IMR-90 (cell line): ENCODE results near the gene HOXC12. TPM values are rescaled to one million over a fixed set of nuclear protein-coding genes. Genes with fewer than 3 reads are reported as not detected.
A peak's percentile ranks its signal among the peaks of the same experiment; 100 is the strongest.

Source experiments
- ATAC-seq: fragments of 200-7000 bp; cut with Tn5 transposase; 2 replicates; pipeline ENCODE4 v1.9.1; 2020; ENCODE audit warnings: low read depth, mild to moderate bottlenecking, moderate library complexity
- BruUV-seq: library from RNA; stranded (reverse); fragments of 400-500 nt; replicated peaks from 2 replicates; lab custom pipeline; 2021; lab: Mats Ljungman, UMichigan
- CTCF ChIA-PET: fragments of 300-600 bp; formaldehyde crosslinking; extraction: SDS; loops from one replicate; lab custom pipeline; 2021; ENCODE audit warnings: antibody characterized with exemption; lab: Yijun Ruan, JAX
- POLR2A ChIA-PET: fragments of 300-600 bp; sonication (Branson Sonifier 250); formaldehyde crosslinking; loops from one replicate; lab custom pipeline; 2022; ENCODE audit warnings: antibody characterized with exemption; ENCODE audit not compliant: unreplicated experiment; lab: Charles Lee
- DNase-seq: peaks from one replicate; pipeline ENCODE4 v3.0.0; 2013
- H2AFZ ChIP-seq: replicated peaks from 2 replicates; pipeline ENCODE3; 2013; ENCODE audit warnings: low read length, mild to moderate bottlenecking; ENCODE audit not compliant: poor library complexity
- H2AK5ac ChIP-seq: 2 replicates; pipeline ENCODE4 v1.6.1; 2013; ENCODE audit warnings: low read depth, low read length, inconsistent platforms
- H2AK9ac ChIP-seq: replicated peaks from 2 replicates; pipeline ENCODE3; 2013; ENCODE audit warnings: mild to moderate bottlenecking, low read depth, low read length, moderate library complexity; ENCODE audit not compliant: poor library complexity
- H2BK120ac ChIP-seq: 2 replicates; pipeline ENCODE4 v1.6.1; 2013; ENCODE audit warnings: low read depth, low read length, inconsistent platforms
- H2BK15ac ChIP-seq: 3 replicates; pipeline ENCODE4 v1.6.1; 2013; ENCODE audit warnings: low read depth, low read length, inconsistent platforms
- H2BK20ac ChIP-seq: 2 replicates; pipeline ENCODE4 v1.6.1; 2013; ENCODE audit warnings: low read depth, mild to moderate bottlenecking, inconsistent platforms, low read length, moderate library complexity
- H2BK5ac ChIP-seq: 2 replicates; pipeline ENCODE4 v1.6.1; 2013; ENCODE audit warnings: mild to moderate bottlenecking, low read depth, low read length, inconsistent platforms; ENCODE audit not compliant: poor library complexity, severe bottlenecking
- H3K14ac ChIP-seq: replicated peaks from 2 replicates; pipeline ENCODE4 v1.6.1; 2013; ENCODE audit warnings: low read depth, low read length, inconsistent platforms
- H3K18ac ChIP-seq: 2 replicates; pipeline ENCODE4 v1.6.1; 2013; ENCODE audit warnings: low read depth, low read length, control low read depth
- H3K23ac ChIP-seq: 2 replicates; pipeline ENCODE4 v1.6.1; 2013; ENCODE audit warnings: low read depth, low read length, inconsistent platforms
- H3K27ac ChIP-seq: 2 replicates; pipeline ENCODE4 v1.5.1; 2013; ENCODE audit warnings: mild to moderate bottlenecking, control low read depth, low read length; ENCODE audit not compliant: insufficient read depth
- H3K27me3 ChIP-seq: 2 replicates; pipeline ENCODE4 v1.6.1; 2013; ENCODE audit warnings: low read length; ENCODE audit not compliant: control insufficient read depth, insufficient read depth
- H3K36me3 ChIP-seq: 2 replicates; pipeline ENCODE4 v1.6.1; 2013; ENCODE audit warnings: low read length, mixed read lengths; ENCODE audit not compliant: control insufficient read depth, insufficient read depth
- H3K4ac ChIP-seq: 2 replicates; pipeline ENCODE4 v1.6.1; 2013; ENCODE audit warnings: low read depth, low read length, inconsistent platforms
- H3K4me1 ChIP-seq: 2 replicates; pipeline ENCODE4 v1.6.1; 2013; ENCODE audit warnings: low read length, mixed read lengths; ENCODE audit not compliant: control insufficient read depth, insufficient read depth
- H3K4me2 ChIP-seq: 2 replicates; pipeline ENCODE4 v1.6.1; 2013; ENCODE audit warnings: low read depth, mild to moderate bottlenecking, control low read depth, low read length, moderate library complexity
- H3K4me3 ChIP-seq: 2 replicates; pipeline ENCODE4 v1.5.1; 2013; ENCODE audit warnings: low read depth, mild to moderate bottlenecking, control low read depth, low read length, moderate library complexity; ENCODE audit not compliant: insufficient read depth
- H3K56ac ChIP-seq: 2 replicates; pipeline ENCODE4 v1.6.1; 2013; ENCODE audit warnings: low read length, inconsistent platforms; ENCODE audit not compliant: insufficient read depth; ENCODE audit errors: extremely low read depth
- H3K79me1 ChIP-seq, 2 experiments: 2 replicates each; pipeline ENCODE4 v1.6.1; 2013; ENCODE audit warnings: low read length in 2 of 2, inconsistent platforms in 1 of 2, low read depth in 1 of 2
- H3K9ac ChIP-seq: 2 replicates; pipeline ENCODE4 v1.6.1; 2013; ENCODE audit warnings: low read depth, low read length, control low read depth
- H3K9me1 ChIP-seq: 2 replicates; pipeline ENCODE4 v1.6.1; 2013; ENCODE audit warnings: low read length, inconsistent platforms; ENCODE audit not compliant: insufficient read depth
- H3K9me3 ChIP-seq: 2 replicates; pipeline ENCODE4 v1.6.1; 2013; ENCODE audit warnings: low read length; ENCODE audit not compliant: control insufficient read depth, insufficient read depth
- H4K20me1 ChIP-seq: 2 replicates; pipeline ENCODE4 v1.6.1; 2013; ENCODE audit warnings: low read length, inconsistent platforms; ENCODE audit not compliant: insufficient read depth
- H4K5ac ChIP-seq: 2 replicates; pipeline ENCODE4 v1.6.1; 2013; ENCODE audit warnings: mild to moderate bottlenecking, low read depth, low read length, control low read depth
- H4K8ac ChIP-seq, 2 experiments: 2 replicates each; pipeline ENCODE4 v1.6.1; 2013; ENCODE audit warnings: low read depth in 2 of 2, low read length in 2 of 2, control low read depth in 1 of 2, inconsistent platforms in 1 of 2
- H4K91ac ChIP-seq: 2 replicates; pipeline ENCODE4 v1.6.1; 2013; ENCODE audit warnings: low read depth, low read length, inconsistent platforms; ENCODE audit not compliant: insufficient read depth
- CHD1 ChIP-seq: IDR thresholded peaks from 2 replicates; pipeline ENCODE4 v1.6.1; 2012; ENCODE audit warnings: low read depth, low read length, improper control_type of control experiment
- CTCF ChIP-seq: conservative IDR thresholded peaks from 2 replicates; pipeline ENCODE4 v1.5.1; 2012; ENCODE audit warnings: mild to moderate bottlenecking, low read depth, low read length, improper control_type of control experiment
- FOS ChIP-seq: fragments of 150-350 bp; IDR thresholded peaks from 2 replicates; pipeline ENCODE4 v1.6.1; 2016; ENCODE audit warnings: low read depth, low read length
- NFE2L2 ChIP-seq: fragments of 150-350 bp; IDR thresholded peaks from 2 replicates; pipeline ENCODE4 v1.6.1; 2016; ENCODE audit warnings: low read depth, mild to moderate bottlenecking, low read length
- POLR2A ChIP-seq: IDR thresholded peaks from 2 replicates; pipeline ENCODE4 v1.6.1; 2012; ENCODE audit warnings: mild to moderate bottlenecking, low read depth, low read length
- RAD21 ChIP-seq: IDR thresholded peaks from 2 replicates; pipeline ENCODE4 v1.6.1; 2012; ENCODE audit warnings: low read length, improper control_type of control experiment
- RFX5 ChIP-seq: IDR thresholded peaks from 2 replicates; pipeline ENCODE4 v1.8.0; 2012; ENCODE audit warnings: low read depth, mild to moderate bottlenecking, low read length, moderate library complexity
- WGBS, 2 experiments: methylation state at CpG; one replicate each; pipeline versions ENCODE4 v1.1.5 to v1.1.7; 2013; ENCODE audit warnings: missing lambda C conversion rate in 2 of 2; ENCODE audit not compliant: insufficient read length in 1 of 2; ENCODE audit errors: extremely low coverage in 2 of 2; 5-methylcytosine and 5-hydroxymethylcytosine counted together
- dilution Hi-C: fragments of 300-500 bp; cut with HindIII; formaldehyde crosslinking; loops from one replicate; pipeline ENCODE4 v1.14.3; 2018; ENCODE audit warnings: low sequenced_read_pairs; ENCODE audit not compliant: unreplicated experiment
- in situ Hi-C: fragments of 300-500 bp; cut with MboI; formaldehyde crosslinking; loops from 3 replicates; pipeline ENCODE4 v1.14.3; 2019; ENCODE audit warnings: low sequenced_read_pairs, inconsistent platforms, mixed read lengths
- intact Hi-C: fragments of 100-400 bp; cut with micrococcal nuclease; formaldehyde crosslinking; loops from 2 replicates; pipeline ENCODE4 v1.10.0; 2022
- polyA plus RNA-seq, 3 experiments: library from polyadenylated mRNA; depleted of rRNA; stranded (reverse); fragments of >200 nt; gene quantifications; 2 replicates each; pipeline ENCODE4 v1.2.3, GENCODE V29; 2012; ENCODE audit warnings: low replicate concordance in 1 of 3
- total RNA-seq: library from RNA; depleted of rRNA; stranded (reverse); fragments of >200 nt; gene quantifications from 2 replicates; pipeline ENCODE4 v1.2.3, GENCODE V29; 2012
- TF ChIP-seq, protein P1 (sequence below): fragments of 150-350 bp; IDR thresholded peaks from 2 replicates; pipeline ENCODE4 v1.6.1; 2016; ENCODE audit warnings: low read depth, mild to moderate bottlenecking, low read length, moderate library complexity, borderline replicate concordance

HOXC12 gene
- total and polyA plus RNA-seq, 2 of the 4 experiments (the other 2 are of a cell fraction) = not detected

DNA sequence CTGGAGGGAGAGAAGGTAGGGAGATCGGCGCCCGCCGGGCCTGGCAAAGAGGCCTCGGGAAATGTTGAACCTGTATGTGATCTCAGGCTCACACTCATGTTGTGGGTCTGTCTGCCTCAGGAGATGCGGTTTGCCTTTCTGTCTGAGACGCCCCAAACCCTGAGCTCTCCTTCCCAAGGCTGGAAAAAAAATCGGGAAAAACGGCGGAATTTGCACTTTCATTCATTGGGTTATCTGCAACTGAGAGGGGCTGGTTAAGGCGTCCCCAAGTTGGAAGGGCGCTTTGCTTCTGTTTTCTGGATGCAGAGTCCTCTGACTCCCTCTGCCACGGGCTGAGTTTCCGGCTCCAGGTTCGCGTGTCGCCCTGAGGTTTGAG, 40.3 kb downstream of the HOXC12 start:
- intact Hi-C loops (no loop called here), dilution Hi-C loops (no loop called here), in situ Hi-C loops (loop anchor here (10.0 kb wide), 2 partner anchors 230 to 380 kb away; no protein-coding TSS in a partner anchor)
- ATAC-seq (no peak), DNase-seq (no peak)
- ChIA-PET POLR2A (no interaction called here), CTCF (no interaction called here)
- Histone ChIP-seq H3K4me2 (no peak overlapping the region), H2BK15ac (no peak overlapping the region), H4K91ac (no peak overlapping the region), H3K9me1 (no peaks in the 10 kb centered on the region), H2BK120ac (no peak overlapping the region), H3K9me3 (peaks cover 21% of the 10 kb centered on the region), H3K79me1 (no peaks in the 10 kb centered on the region), H3K23ac (no peak overlapping the region; the same call in 1 of the 2 replicates), H3K4me3 (no peak overlapping the region), H3K14ac (no peak overlapping the region), H2AFZ (no peak overlapping the region), H3K4ac (no peak overlapping the region), H3K4me1 (peaks cover 2% of the 10 kb centered on the region; the same call in 1 of the 2 replicates), H2AK9ac (peak overlapping the region; percentile 14), H2BK5ac (no peak overlapping the region), H4K8ac (no peak overlapping the region), H3K27ac (no peak overlapping the region), H4K5ac (no peak overlapping the region), H3K27me3 (peaks cover 98% of the 10 kb centered on the region), H3K36me3 (no peaks in the 10 kb centered on the region), H3K18ac (no peak overlapping the region), H2AK5ac (no peak overlapping the region), H2BK20ac (no peak overlapping the region), H3K56ac (no peak overlapping the region), H3K9ac (no peak overlapping the region), H4K20me1 (no peaks in the 10 kb centered on the region; the same call in 1 of the 2 replicates)
- no TSS peak for BruUV-seq
- 14% methylated on average over 11 of the region's 17 CpGs; no CpG with 5 or more reads in 1 of the 2 experiments for WGBS, 2 experiments
- TF ChIP-seq CTCF (no peak), RFX5 (no peak), RAD21 (no peak), POLR2A (no peak), NFE2L2 (no peak), FOS (no peak), CHD1 (no peak)
- TF ChIP-seq, protein P1, sequence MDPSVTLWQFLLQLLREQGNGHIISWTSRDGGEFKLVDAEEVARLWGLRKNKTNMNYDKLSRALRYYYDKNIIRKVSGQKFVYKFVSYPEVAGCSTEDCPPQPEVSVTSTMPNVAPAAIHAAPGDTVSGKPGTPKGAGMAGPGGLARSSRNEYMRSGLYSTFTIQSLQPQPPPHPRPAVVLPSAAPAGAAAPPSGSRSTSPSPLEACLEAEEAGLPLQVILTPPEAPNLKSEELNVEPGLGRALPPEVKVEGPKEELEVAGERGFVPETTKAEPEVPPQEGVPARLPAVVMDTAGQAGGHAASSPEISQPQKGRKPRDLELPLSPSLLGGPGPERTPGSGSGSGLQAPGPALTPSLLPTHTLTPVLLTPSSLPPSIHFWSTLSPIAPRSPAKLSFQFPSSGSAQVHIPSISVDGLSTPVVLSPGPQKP = no peak
